Measurements from ENCODE around the gene ZNF491.
A peak's percentile ranks its signal among the peaks of the same experiment; 100 is the strongest.

ZNF491 gene

GRCh38 chr19:11781295-11782057, 16.8 kb upstream of the ZNF491 start:
- TF ChIP-seq ZFX (IDR thresholded peaks at IDR 0.05; ENCODE audit: borderline replicate concordance), result no peak
- no peak for TF ChIP-seq CTCF (IDR thresholded peaks at IDR 0.05)
- no peak overlapping the region for H3K27ac ChIP-seq

- TF ChIP-seq ZFX (IDR thresholded peaks at IDR 0.05; ENCODE audit: borderline replicate concordance) (no peak), CTCF (IDR thresholded peaks at IDR 0.05) (no peak)
- H3K27ac ChIP-seq, result no peak overlapping the region
These were observed 14.6 kb upstream of the ZNF491 start for GRCh38 chr19:11783767-11784166.

DNA sequence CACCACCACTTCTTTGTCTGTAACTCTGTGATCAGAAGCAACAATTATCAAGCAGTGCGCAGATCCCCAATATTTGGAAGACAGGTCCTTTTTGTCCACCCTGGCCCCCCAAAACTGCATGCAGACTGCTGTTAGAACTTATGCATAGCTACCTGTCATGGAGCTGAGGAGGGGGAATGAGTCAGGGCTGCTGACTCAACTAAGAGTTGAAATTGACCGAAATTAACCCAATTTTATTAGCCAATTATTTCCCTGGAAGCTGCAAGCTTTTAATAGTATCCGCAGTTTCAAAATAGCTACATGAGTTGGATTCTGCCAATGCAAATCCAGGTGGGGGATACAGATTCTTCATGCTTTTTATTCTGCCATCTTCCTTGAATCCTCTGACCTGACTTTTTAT, 14.0 kb upstream of the ZNF491 start:
- TF ChIP-seq CTCF (IDR thresholded peaks at IDR 0.05) (no peak), ZFX (IDR thresholded peaks at IDR 0.05; ENCODE audit: borderline replicate concordance) (no peak)
- H3K27ac ChIP-seq, result no peak overlapping the region

GRCh38 chr19:11787536-11787935, 10.8 kb upstream of the ZNF491 start:
- TF ChIP-seq ZFX (IDR thresholded peaks at IDR 0.05; ENCODE audit: borderline replicate concordance) (no peak), CTCF (IDR thresholded peaks at IDR 0.05) (no peak)
- no peak overlapping the region for H3K27ac ChIP-seq

DNA sequence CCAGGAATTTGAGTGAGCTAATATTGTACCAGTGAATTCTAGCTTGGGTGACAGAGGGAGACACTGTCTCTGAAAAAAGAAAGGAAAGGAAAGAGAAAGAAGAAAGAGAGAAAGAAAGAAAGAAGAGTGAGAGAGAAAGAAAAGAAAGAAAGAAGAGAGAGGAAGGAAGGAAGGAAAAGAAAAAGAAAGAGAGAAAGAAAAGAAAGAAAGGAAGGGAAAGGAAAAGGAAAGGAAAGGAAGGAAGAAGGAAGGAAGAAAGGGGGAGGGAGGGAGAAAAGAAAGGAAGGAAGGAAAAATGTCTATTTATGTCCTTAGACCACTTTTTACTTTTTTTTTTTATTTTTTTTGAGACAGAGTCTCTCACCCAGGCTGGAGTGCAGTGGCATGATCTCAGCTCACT, 5.4 kb upstream of the ZNF491 start:
- TF ChIP-seq ZFX (IDR thresholded peaks at IDR 0.05; ENCODE audit: borderline replicate concordance) (no peak), CTCF (IDR thresholded peaks at IDR 0.05) (no peak)

GRCh38 chr19:11797491-11797890, 832 bp upstream of the ZNF491 start:
- TF ChIP-seq ZFX (IDR thresholded peaks at IDR 0.05; ENCODE audit: borderline replicate concordance) (no peak), CTCF (IDR thresholded peaks at IDR 0.05) (peak; percentile 93)
- H3K27ac ChIP-seq, result peak overlapping the region; percentile 80; the same call in 1 of the 2 replicates

More for the DNA sequence above, 5.4 kb upstream of the ZNF491 start:
- no peak overlapping the region for H3K27ac ChIP-seq

GRCh38 chr19:11806354-11807098, 8.2 kb downstream of the ZNF491 start:
- no peak for TF ChIP-seq ZFX (IDR thresholded peaks at IDR 0.05; ENCODE audit: borderline replicate concordance)
- no peak for TF ChIP-seq CTCF (IDR thresholded peaks at IDR 0.05)
- no peak overlapping the region for H3K27ac ChIP-seq
